ENCODE data around the gene TBC1D21. TPM values are rescaled to one million over a fixed set of nuclear protein-coding genes. Genes with fewer than 3 reads are reported as not detected.

The TBC1D21 gene
- total RNA-seq, 1 donor from 2014 or later = not detected

GRCh38 chr15:73884159-73884558, 10.8 kb downstream of the TBC1D21 start:
- no peak overlapping the region for H3K4me3 Mint-ChIP-seq
- ATAC-seq (ENCODE audit: low read depth) = no peak
- intact Hi-C loops (cut with micrococcal nuclease) = no loop called here

GRCh38 chr15:73885954-73886700, 12.8 kb downstream of the TBC1D21 start:
- ChIA-PET CTCF (no interaction called here), POLR2A (no interaction called here)
- Mint-ChIP-seq H3K4me1 (no peaks in the 10 kb centered on the region), H3K4me3 (no peak overlapping the region), H3K9me3 (no peaks in the 10 kb centered on the region), H3K27me3 (peaks cover 19% of the 10 kb centered on the region), H3K36me3 (ENCODE audit: low read depth) (no peaks in the 10 kb centered on the region), H3K27ac (no peak overlapping the region)
- ATAC-seq (ENCODE audit: low read depth) (no peak), DNase-seq (no peak)
- no peak for TF ChIP-seq CTCF (IDR thresholded peaks at IDR 0.05)
- intact Hi-C loops (cut with micrococcal nuclease) = no loop called here

More at GRCh38 chr15:73884159-73884558, 10.8 kb downstream of the TBC1D21 start:
- no peak for TF ChIP-seq CTCF (IDR thresholded peaks at IDR 0.05)
- no peaks in the 10 kb centered on the region for H3K36me3 Mint-ChIP-seq (ENCODE audit: low read depth)
- ChIA-PET CTCF (no interaction called here), POLR2A (no interaction called here)
- peaks cover 22% of the 10 kb centered on the region for H3K27me3 Mint-ChIP-seq
- H3K9me3 Mint-ChIP-seq = no peaks in the 10 kb centered on the region
- no peak overlapping the region for H3K27ac Mint-ChIP-seq
- no peaks in the 10 kb centered on the region for H3K4me1 Mint-ChIP-seq
- no peak for DNase-seq

DNA sequence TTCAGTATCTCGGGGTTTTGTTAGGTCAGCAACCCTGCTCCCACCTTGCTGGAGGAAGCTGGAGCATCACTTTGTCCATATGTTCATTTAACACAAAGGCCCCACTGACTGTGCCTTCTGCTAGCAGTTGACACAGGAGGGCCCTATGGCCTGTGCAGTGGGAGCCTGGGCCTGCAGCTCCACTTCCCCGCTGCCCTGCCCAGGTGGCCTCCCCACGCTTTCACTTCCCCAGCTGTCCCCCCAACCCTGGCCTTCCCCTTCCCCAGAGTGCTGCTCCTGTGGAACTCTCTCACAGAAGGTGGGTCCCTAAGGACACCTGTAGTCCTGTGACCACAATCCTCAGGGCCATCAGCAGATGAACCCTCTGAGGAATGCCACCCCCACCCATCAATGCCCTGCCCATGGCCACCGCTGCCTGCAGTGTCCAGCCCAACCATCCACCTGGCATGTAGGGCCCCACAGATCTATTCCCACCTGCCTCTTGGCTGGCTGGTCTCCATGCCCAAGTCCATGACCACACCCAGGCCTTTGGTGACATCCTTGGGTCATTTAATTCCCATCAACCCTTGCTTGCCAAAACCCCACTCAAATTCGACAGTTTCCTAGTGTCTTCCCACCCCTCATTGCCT, 13.5 kb downstream of the TBC1D21 start:
- no peak overlapping the region for H3K4me3 Mint-ChIP-seq
- POLR2A ChIA-PET = no interaction called here
- no peak for DNase-seq

GRCh38 chr15:73887481-73887880, 14.1 kb downstream of the TBC1D21 start:
- TF ChIP-seq CTCF (IDR thresholded peaks at IDR 0.05) = no peak
- DNase-seq (no peak), ATAC-seq (ENCODE audit: low read depth) (no peak)
- Mint-ChIP-seq H3K36me3 (ENCODE audit: low read depth) (no peaks in the 10 kb centered on the region), H3K27ac (no peak overlapping the region), H3K4me3 (no peak overlapping the region), H3K9me3 (peaks cover 2% of the 10 kb centered on the region), H3K4me1 (no peaks in the 10 kb centered on the region), H3K27me3 (peaks cover 13% of the 10 kb centered on the region)
- POLR2A ChIA-PET = no interaction called here
- intact Hi-C loops (cut with micrococcal nuclease) = no loop called here
- CTCF ChIA-PET = interaction anchor here (0.7 kb wide), 1 partner anchor 40 kb away, joined by 3 read pairs; no protein-coding TSS in a partner anchor

More for the DNA sequence above, 13.5 kb downstream of the TBC1D21 start:
- ATAC-seq (ENCODE audit: low read depth) = no peak
- Mint-ChIP-seq H3K27ac (no peak overlapping the region), H3K9me3 (no peaks in the 10 kb centered on the region), H3K4me1 (no peaks in the 10 kb centered on the region), H3K36me3 (ENCODE audit: low read depth) (no peaks in the 10 kb centered on the region), H3K27me3 (peaks cover 19% of the 10 kb centered on the region)
- TF ChIP-seq CTCF (IDR thresholded peaks at IDR 0.05) = no peak
- CTCF ChIA-PET = no interaction called here
- intact Hi-C loops (cut with micrococcal nuclease) = no loop called here

DNA sequence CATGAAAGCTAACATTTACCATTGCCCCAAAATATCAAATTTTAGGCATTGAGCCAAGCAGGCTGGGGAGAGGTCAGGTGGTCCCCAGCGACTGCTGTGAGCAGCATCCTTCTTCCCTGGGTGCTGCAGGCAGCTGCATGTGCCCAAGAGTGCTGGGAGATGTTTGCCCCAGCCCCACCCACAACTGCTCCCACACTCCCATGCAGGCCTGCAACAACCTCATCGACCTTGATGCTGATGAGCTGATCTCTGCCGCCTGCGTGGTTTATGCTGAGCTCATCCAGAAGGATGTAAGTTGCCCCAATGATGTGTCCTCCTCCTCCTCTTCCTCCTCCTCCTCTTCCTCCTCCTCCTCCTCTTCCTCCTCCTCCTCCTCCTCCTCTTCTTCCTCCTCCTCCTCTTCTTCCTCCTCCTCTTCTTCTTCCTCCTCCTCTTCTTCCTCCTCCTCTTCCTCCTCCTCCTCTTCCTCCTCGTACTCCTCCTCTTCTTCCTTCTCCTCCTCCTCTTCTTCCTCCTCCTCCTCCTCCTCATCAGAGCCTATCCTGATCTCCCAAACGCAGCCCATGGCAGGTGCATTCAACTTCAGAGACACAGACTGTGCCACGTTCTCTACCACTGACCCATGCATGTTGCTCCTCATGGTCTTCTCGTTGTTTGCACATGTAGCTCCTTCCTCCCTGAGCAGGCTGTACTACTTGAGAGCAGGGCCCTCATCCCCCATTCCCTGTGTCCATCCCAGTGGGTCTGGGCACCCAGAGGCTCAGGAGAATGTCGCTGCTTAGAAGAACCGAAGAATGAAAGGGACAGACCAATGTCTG, 15.1 kb downstream of the TBC1D21 start:
- no peak overlapping the region for H3K27ac Mint-ChIP-seq
- no peaks in the 10 kb centered on the region for H3K36me3 Mint-ChIP-seq (ENCODE audit: low read depth)
- no peaks in the 10 kb centered on the region for H3K4me1 Mint-ChIP-seq
- DNase-seq (no peak), ATAC-seq (ENCODE audit: low read depth) (no peak)
- ChIA-PET CTCF (interaction anchor here (0.7 kb wide), 1 partner anchor 39 kb away, joined by 3 read pairs; no protein-coding TSS in a partner anchor), POLR2A (no interaction called here)
- intact Hi-C loops (cut with micrococcal nuclease) = no loop called here
- peaks cover 10% of the 10 kb centered on the region for H3K27me3 Mint-ChIP-seq
- H3K9me3 Mint-ChIP-seq = peaks cover 2% of the 10 kb centered on the region
- no peak overlapping the region for H3K4me3 Mint-ChIP-seq
- no peak for TF ChIP-seq CTCF (IDR thresholded peaks at IDR 0.05)
